H1 (cell line): Measurements from ENCODE around the gene MEST. TPM values are rescaled to one million over a fixed set of nuclear protein-coding genes. Genes with fewer than 3 reads are reported as not detected.

ENCODE experiments used
- CTCF ChIA-PET: fragments of 300-600 bp; sonication (Branson Sonifier 250); formaldehyde crosslinking; loops from one replicate; lab custom pipeline; 2021; ENCODE audit not compliant: partially characterized antibody; lab: Charles Lee
- POLR2A ChIA-PET: fragments of 300-600 bp; sonication (Branson Sonifier 250); formaldehyde crosslinking; loops from one replicate; lab custom pipeline; 2021; ENCODE audit warnings: inconsistent platforms; ENCODE audit not compliant: partially characterized antibody; lab: Charles Lee
- DNase-seq, 2 experiments: peaks; one replicate each; pipeline versions ENCODE4 v3.0.0 to v3.0.0-alpha.2; 2010 to 2022; ENCODE audit warnings: low spot score in 2 of 2, low read depth in 1 of 2, mixed read lengths in 1 of 2
- FAIRE-seq: peaks from 2 replicates; lab custom pipeline; 2011; peaks lifted over from hg19 to GRCh38; lab: Jason Lieb, UNC
- H2AFZ ChIP-seq: 2 replicates; pipeline ENCODE4 v1.8.1; 2012; ENCODE audit warnings: low read length, inconsistent platforms
- H2AK5ac ChIP-seq: 2 replicates; pipeline ENCODE4 v1.6.1; 2013; ENCODE audit warnings: low read depth, low read length
- H2BK120ac ChIP-seq: replicated peaks from 2 replicates; pipeline ENCODE3; 2013; ENCODE audit warnings: low read depth, low read length, inconsistent platforms
- H2BK12ac ChIP-seq: 2 replicates; pipeline ENCODE4 v1.6.1; 2013; ENCODE audit warnings: low read depth, low read length
- H2BK15ac ChIP-seq: 2 replicates; pipeline ENCODE4 v1.6.1; 2013; ENCODE audit warnings: low read length
- H2BK20ac ChIP-seq: 2 replicates; pipeline ENCODE4 v1.6.1; 2013; ENCODE audit warnings: low read length
- H2BK5ac ChIP-seq: 2 replicates; pipeline ENCODE4 v1.6.1; 2013; ENCODE audit warnings: low read depth, low read length
- H3K14ac ChIP-seq: 2 replicates; pipeline ENCODE4 v1.6.1; 2013; ENCODE audit warnings: inconsistent platforms; ENCODE audit not compliant: insufficient read length
- H3K18ac ChIP-seq: 2 replicates; pipeline ENCODE4 v1.6.1; 2013; ENCODE audit warnings: low read length; ENCODE audit errors: extremely low read depth
- H3K23ac ChIP-seq: 2 replicates; pipeline ENCODE4 v1.6.1; 2013; ENCODE audit warnings: inconsistent platforms; ENCODE audit not compliant: insufficient read length
- H3K23me2 ChIP-seq: 2 replicates; pipeline ENCODE4 v1.6.1; 2013; ENCODE audit warnings: low read depth, low read length
- H3K27ac ChIP-seq: 2 replicates; pipeline ENCODE4 v1.6.1; 2011; ENCODE audit warnings: low read depth, low read length, inconsistent platforms
- H3K27me3 ChIP-seq, 4 experiments: replicated peaks in 1 of 4; 1 replicate in 1 of 4; 2 replicates in 3 of 4; pipeline versions ENCODE4 v1.6.1 to v1.8.1; 2011 to 2013; ENCODE audit warnings: low read length in 3 of 4, mild to moderate bottlenecking in 3 of 4, inconsistent platforms in 2 of 4, mixed read lengths in 2 of 4, moderate library complexity in 1 of 4; ENCODE audit not compliant: control insufficient read depth in 3 of 4, insufficient read depth in 3 of 4; ENCODE audit errors: extremely low read depth in 1 of 4
- H3K36me3 ChIP-seq, 4 experiments: 2 replicates each; pipeline versions ENCODE4 v1.6.1 to v1.8.1; 2011 to 2013; ENCODE audit warnings: mild to moderate bottlenecking in 4 of 4, low read length in 3 of 4, moderate library complexity in 2 of 4, control low read depth in 1 of 4, inconsistent platforms in 1 of 4; ENCODE audit not compliant: insufficient read depth in 4 of 4, control insufficient read depth in 2 of 4
- H3K4ac ChIP-seq: replicated peaks from 2 replicates; pipeline ENCODE3; 2013; ENCODE audit warnings: low read length, low read depth, mixed read lengths, inconsistent platforms; ENCODE audit not compliant: insufficient read length
- H3K4me1 ChIP-seq, 4 experiments: replicated peaks in 1 of 4; 1 replicate in 1 of 4; 2 replicates in 3 of 4; pipeline versions ENCODE4 v1.6.1 to v1.8.1; 2011 to 2013; ENCODE audit warnings: low read length in 3 of 4, inconsistent platforms in 2 of 4, mixed read lengths in 1 of 4; ENCODE audit not compliant: insufficient read depth in 4 of 4, control insufficient read depth in 3 of 4
- H3K4me2 ChIP-seq, 2 experiments: 2 replicates each; pipeline versions ENCODE4 v1.6.1 to v1.8.1; 2011 to 2013; ENCODE audit warnings: low read depth in 2 of 2, low read length in 2 of 2, control low read depth in 1 of 2, inconsistent platforms in 1 of 2, mild to moderate bottlenecking in 1 of 2; ENCODE audit not compliant: insufficient read depth in 1 of 2
- H3K4me3 ChIP-seq, 4 experiments: fragments of 200-600, 300-600 bp in 1 of 4; sonication (generic), shearing (Covaris generic), sonication (Bioruptor Twin) in 1 of 4; 2 replicates each; pipeline versions ENCODE4 v1.5.1 to v1.8.1; 2011 to 2016; ENCODE audit warnings: low read length in 4 of 4, low read depth in 3 of 4, control low read depth in 2 of 4, inconsistent platforms in 2 of 4, mild to moderate bottlenecking in 2 of 4, mixed read lengths in 1 of 4, moderate library complexity in 1 of 4; ENCODE audit not compliant: insufficient read depth in 2 of 4; ENCODE audit errors: extremely low read depth in 1 of 4
- H3K56ac ChIP-seq: replicated peaks from 2 replicates; pipeline ENCODE3; 2013; ENCODE audit warnings: low read depth, mild to moderate bottlenecking, mixed read lengths, low read length, inconsistent platforms; ENCODE audit not compliant: insufficient read length
- H3K79me1 ChIP-seq: 2 replicates; pipeline ENCODE4 v1.6.1; 2013; ENCODE audit warnings: low read depth, low read length, control low read depth
- H3K79me2 ChIP-seq, 2 experiments: 2 replicates each; pipeline versions ENCODE4 v1.6.1 to v1.8.1; 2012 to 2013; ENCODE audit warnings: low read length in 2 of 2, mild to moderate bottlenecking in 2 of 2, inconsistent platforms in 1 of 2; ENCODE audit not compliant: insufficient read depth in 2 of 2, control insufficient read depth in 1 of 2
- H3K9ac ChIP-seq, 4 experiments: replicated peaks in 1 of 4; 1 replicate in 1 of 4; 2 replicates in 3 of 4; pipeline versions ENCODE4 v1.6.1 to v1.8.1; 2011 to 2013; ENCODE audit warnings: low read depth in 3 of 4, low read length in 3 of 4, control low read depth in 2 of 4, mild to moderate bottlenecking in 2 of 4, moderate library complexity in 2 of 4, inconsistent platforms in 1 of 4; ENCODE audit errors: extremely low read depth in 1 of 4
- H3K9me3 ChIP-seq, 2 experiments: 2 replicates each; pipeline versions ENCODE4 v1.6.1 to v1.8.1; 2012 to 2013; ENCODE audit warnings: mild to moderate bottlenecking in 2 of 2, moderate library complexity in 2 of 2, control low read depth in 1 of 2, inconsistent platforms in 1 of 2, low read depth in 1 of 2, low read length in 1 of 2, mixed read lengths in 1 of 2; ENCODE audit not compliant: insufficient read depth in 2 of 2
- H4K20me1 ChIP-seq, 2 experiments: replicated peaks in 1 of 2; 2 replicates each; pipeline versions ENCODE3 to v1.8.1; 2011 to 2013; ENCODE audit warnings: inconsistent platforms in 2 of 2, low read length in 2 of 2, mild to moderate bottlenecking in 1 of 2; ENCODE audit not compliant: insufficient read depth in 2 of 2, control insufficient read depth in 1 of 2
- H4K5ac ChIP-seq: 2 replicates; pipeline ENCODE4 v1.6.1; 2013; ENCODE audit warnings: low read length, low read depth, mixed read lengths, inconsistent platforms; ENCODE audit not compliant: insufficient read length
- H4K8ac ChIP-seq: 2 replicates; pipeline ENCODE4 v1.8.0; 2013; ENCODE audit warnings: mild to moderate bottlenecking, moderate library complexity, low read length, inconsistent platforms; ENCODE audit not compliant: insufficient read depth; ENCODE audit errors: extremely low read depth
- H4K91ac ChIP-seq: replicated peaks from 2 replicates; pipeline ENCODE3; 2013; ENCODE audit warnings: low read length, mixed read lengths, inconsistent platforms; ENCODE audit not compliant: insufficient read length
- CHD2 ChIP-seq: IDR thresholded peaks from 2 replicates; pipeline ENCODE4 v1.6.1; 2012; ENCODE audit warnings: low read length, improper control_type of control experiment
- CTBP2 ChIP-seq: IDR thresholded peaks from 2 replicates; pipeline ENCODE4 v1.7.0; 2011; ENCODE audit warnings: borderline replicate concordance, mild to moderate bottlenecking, moderate library complexity, mixed read lengths, low read length; ENCODE audit not compliant: insufficient read depth, insufficient read length
- EGR1 ChIP-seq: IDR thresholded peaks from 2 replicates; pipeline ENCODE4 v1.6.1; 2011; ENCODE audit warnings: low read depth, low read length, borderline replicate concordance
- POLR2A ChIP-seq, 2 experiments: IDR thresholded peaks; 1 replicate in 1 of 2; 2 replicates in 1 of 2; pipeline ENCODE4 v1.6.1; 2011; ENCODE audit warnings: low read depth in 2 of 2, low read length in 2 of 2, mild to moderate bottlenecking in 2 of 2; ENCODE audit errors: control extremely low read depth in 1 of 2
- SP4 ChIP-seq: IDR thresholded peaks from 2 replicates; pipeline ENCODE4 v1.6.1; 2012; ENCODE audit warnings: low read length, inconsistent platforms
- TAF1 ChIP-seq: IDR thresholded peaks from 2 replicates; pipeline ENCODE4 v1.6.1; 2011; ENCODE audit warnings: mild to moderate bottlenecking, low read depth, low read length
- TBP ChIP-seq: IDR thresholded peaks from 2 replicates; pipeline ENCODE4 v1.6.1; 2011; ENCODE audit warnings: low read depth, low read length, improper control_type of control experiment
- WGBS, 2 experiments: shearing (Covaris generic) in 1 of 2; methylation state at CpG; one replicate each; pipeline versions ENCODE4 v1.1.6 to v1.1.7; 2013 to 2015; ENCODE audit warnings: low lambda C conversion rate in 2 of 2, mixed read lengths in 2 of 2, inconsistent platforms in 1 of 2, low coverage in 1 of 2, missing lambda C conversion rate in 1 of 2; ENCODE audit not compliant: insufficient replicate concordance in 2 of 2, insufficient coverage in 1 of 2, insufficient read length in 1 of 2; ENCODE audit errors: extremely low coverage in 1 of 2, missing lambda C conversion rate in 1 of 2; 5-methylcytosine and 5-hydroxymethylcytosine counted together
- polyA plus RNA-seq, 7 experiments: library from polyadenylated mRNA; depleted of rRNA in 3 of 7; stranded (reverse) in 5 of 7; unstranded in 2 of 7; fragments of >200 nt in 5 of 7; fragments of 200-250 nt in 2 of 7; gene quantifications; 1 replicate in 5 of 7; 2 replicates in 1 of 7; 4 replicates in 1 of 7; pipeline versions ENCODE4 v1.2.1 to v1.2.3, GENCODE V29; 2011 to 2013; ENCODE audit warnings: missing spikeins in 2 of 7, mixed read lengths in 2 of 7
- total RNA-seq: library from RNA; stranded (reverse); fragmentation: NEBNext Ultra II Directional; extraction: Animal tissue kit (Norgen Biotek cat#: 25700); gene quantifications from 2 replicates; pipeline ENCODE4 v1.2.1, GENCODE V29; 2021
- TF ChIP-seq, protein P1 (sequence below): IDR thresholded peaks from 2 replicates; pipeline ENCODE4 v1.6.1; 2012; ENCODE audit warnings: low read length, inconsistent platforms

MEST gene
- total and polyA plus RNA-seq, 2 of the 8 experiments (the other 6 are each of a cell fraction or from before 2014, with no cell fraction given): 176 to 269 TPM

- Histone ChIP-seq H3K4me1 (no peaks in the 10 kb centered on the region), H4K8ac (no peak overlapping the region), H3K9ac (no peak overlapping the region), H3K27ac (no peak overlapping the region), H3K14ac (no peak overlapping the region), H2BK5ac (no peak overlapping the region), H2BK20ac (no peak overlapping the region), H3K9me3 (no peaks in the 10 kb centered on the region), H2BK12ac (no peak overlapping the region), H2AK5ac (no peak overlapping the region), H3K23me2 (no peaks in the 10 kb centered on the region; the same call in 1 of the 2 replicates), H2AFZ (no peak overlapping the region), H3K36me3 (no peaks in the 10 kb centered on the region; a peak in 3 of 8 replicates), H2BK120ac (no peak overlapping the region), H3K27me3 (no peaks in the 10 kb centered on the region), H3K4me2 (no peak overlapping the region), H3K23ac (no peak overlapping the region), H3K4me3 (no peak overlapping the region), H3K56ac (no peak overlapping the region), H3K79me2 (no peaks in the 10 kb centered on the region), H3K18ac (no peak overlapping the region), H4K5ac (no peak overlapping the region), H3K4ac (no peak overlapping the region), H4K91ac (no peak overlapping the region), H2BK15ac (no peak overlapping the region), H4K20me1 (peaks cover 0 to 1% of the 10 kb centered on the region in 2 experiments), H3K79me1 (no peaks in the 10 kb centered on the region)
- 92% methylated on average over 5 of the region's 5 CpGs; no CpG with 5 or more reads in 1 of the 2 experiments for WGBS, 2 experiments
- DNase-seq: no peak
- ChIA-PET CTCF (no interaction called here), POLR2A (no interaction called here)
- FAIRE-seq: no peak
- no peak for TF ChIP-seq TBP
- TF ChIP-seq SP4: no peak
- TF ChIP-seq, protein P1, sequence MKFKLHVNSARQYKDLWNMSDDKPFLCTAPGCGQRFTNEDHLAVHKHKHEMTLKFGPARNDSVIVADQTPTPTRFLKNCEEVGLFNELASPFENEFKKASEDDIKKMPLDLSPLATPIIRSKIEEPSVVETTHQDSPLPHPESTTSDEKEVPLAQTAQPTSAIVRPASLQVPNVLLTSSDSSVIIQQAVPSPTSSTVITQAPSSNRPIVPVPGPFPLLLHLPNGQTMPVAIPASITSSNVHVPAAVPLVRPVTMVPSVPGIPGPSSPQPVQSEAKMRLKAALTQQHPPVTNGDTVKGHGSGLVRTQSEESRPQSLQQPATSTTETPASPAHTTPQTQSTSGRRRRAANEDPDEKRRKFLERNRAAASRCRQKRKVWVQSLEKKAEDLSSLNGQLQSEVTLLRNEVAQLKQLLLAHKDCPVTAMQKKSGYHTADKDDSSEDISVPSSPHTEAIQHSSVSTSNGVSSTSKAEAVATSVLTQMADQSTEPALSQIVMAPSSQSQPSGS: no peak
- TF ChIP-seq EGR1: no peak
- no peak for TF ChIP-seq POLR2A (IDR thresholded peaks at IDR 0.05; ENCODE audit: control extremely low read depth in 1 of 2, low read depth in 2 of 2, low read length in 2 of 2)
- no peak for TF ChIP-seq CHD2
- TF ChIP-seq TAF1: no peak
- TF ChIP-seq CTBP2: no peak
These were observed 32.7 kb downstream of the MEST start for GRCh38 chr7:130524628-130525027.
